Endothelial cell of umbilical vein (primary cell): Measurements from ENCODE around the gene COX8A. TPM values are rescaled to one million over a fixed set of nuclear protein-coding genes. Genes with fewer than 3 reads are reported as not detected.

ENCODE experiments used
- BruUV-seq: library from RNA; stranded (reverse); fragments of 400-500 nt; replicated peaks from 2 replicates; lab custom pipeline; 2021; lab: Mats Ljungman, UMichigan
- CTCF ChIA-PET: fragments of 300-600, 350-600 bp; sonication (Branson Sonifier 250); formaldehyde crosslinking; loops from one replicate; lab custom pipeline; 2021; ENCODE audit warnings: antibody characterized with exemption, inconsistent platforms; lab: Charles Lee
- POLR2A ChIA-PET: fragments of 300-600, 350-600 bp; sonication (Branson Sonifier 250); formaldehyde crosslinking; loops from one replicate; lab custom pipeline; 2021; ENCODE audit warnings: antibody characterized with exemption, inconsistent platforms; lab: Charles Lee
- DNase-seq: peaks from one replicate; pipeline ENCODE4 v3.0.0-alpha.2; 2011; ENCODE audit warnings: low read depth, low spot score
- FAIRE-seq: peaks from 2 replicates; lab custom pipeline; 2011; peaks lifted over from hg19 to GRCh38; lab: Jason Lieb, UNC
- H2AFZ ChIP-seq: 2 replicates; pipeline ENCODE4 v1.6.0; 2012; ENCODE audit warnings: low read depth, low read length, control low read depth, inconsistent platforms
- H3K27ac ChIP-seq: 2 replicates; pipeline ENCODE4 v1.5.1; 2011; ENCODE audit warnings: low read depth, mild to moderate bottlenecking, control low read depth, low read length, moderate library complexity; ENCODE audit not compliant: insufficient read depth
- H3K27me3 ChIP-seq, 2 experiments: 2 replicates each; pipeline versions ENCODE4 v1.6.0 to v1.6.1; 2011; ENCODE audit warnings: low read length in 2 of 2, mixed read lengths in 1 of 2; ENCODE audit not compliant: control insufficient read depth in 2 of 2, insufficient read depth in 2 of 2
- H3K36me3 ChIP-seq, 2 experiments: 2 replicates in 1 of 2; 3 replicates in 1 of 2; pipeline ENCODE4 v1.5.1; 2011; ENCODE audit warnings: low read length in 2 of 2, mild to moderate bottlenecking in 1 of 2, moderate library complexity in 1 of 2; ENCODE audit not compliant: control insufficient read depth in 2 of 2, insufficient read depth in 2 of 2; ENCODE audit errors: extremely low read depth in 1 of 2
- H3K4me1 ChIP-seq: 3 replicates; pipeline ENCODE4 v1.5.1; 2011; ENCODE audit warnings: mild to moderate bottlenecking, low read length; ENCODE audit not compliant: control insufficient read depth, insufficient read depth; ENCODE audit errors: extremely low read depth
- H3K4me2 ChIP-seq: 2 replicates; pipeline ENCODE4 v1.6.1; 2011; ENCODE audit warnings: low read length, control low read depth, mixed read lengths; ENCODE audit not compliant: insufficient read depth
- H3K4me3 ChIP-seq, 3 experiments: fragments of 200-600 bp in 1 of 3; sonication (generic), shearing (Covaris generic) in 1 of 3; replicated peaks in 1 of 3; 2 replicates each; pipeline ENCODE4 v1.5.1; 2011 to 2016; ENCODE audit warnings: control low read depth in 3 of 3, low read length in 3 of 3, mild to moderate bottlenecking in 2 of 3, inconsistent platforms in 1 of 3, low read depth in 1 of 3, moderate library complexity in 1 of 3; ENCODE audit not compliant: insufficient read depth in 1 of 3
- H3K79me2 ChIP-seq: 2 replicates; pipeline ENCODE4 v1.6.0; 2012; ENCODE audit warnings: low read length, inconsistent platforms; ENCODE audit not compliant: control insufficient read depth, insufficient read depth
- H3K9ac ChIP-seq: replicated peaks from 2 replicates; pipeline ENCODE3; 2011; ENCODE audit warnings: low read length, control low read depth; ENCODE audit not compliant: insufficient read depth; ENCODE audit errors: extremely low read depth
- H3K9me1 ChIP-seq: replicated peaks from 3 replicates; pipeline ENCODE4 v1.6.0; 2011; ENCODE audit warnings: mild to moderate bottlenecking, low read length; ENCODE audit not compliant: control insufficient read depth, insufficient read depth; ENCODE audit errors: extremely low read depth
- H3K9me3 ChIP-seq: replicated peaks from 2 replicates; pipeline ENCODE4 v1.5.1; 2012; ENCODE audit warnings: low read length, inconsistent platforms; ENCODE audit not compliant: control insufficient read depth, insufficient read depth
- H4K20me1 ChIP-seq: replicated peaks from 2 replicates; pipeline ENCODE3; 2011; ENCODE audit warnings: mild to moderate bottlenecking, low read length; ENCODE audit not compliant: control insufficient read depth, insufficient read depth; ENCODE audit errors: extremely low read depth
- EZH2 ChIP-seq: IDR thresholded peaks from 2 replicates; pipeline ENCODE4 v1.6.1; 2012; ENCODE audit warnings: borderline replicate concordance, low read depth, mild to moderate bottlenecking, moderate library complexity, low read length, inconsistent platforms; ENCODE audit not compliant: severe bottlenecking
- FOS ChIP-seq: IDR thresholded peaks from 2 replicates; pipeline ENCODE4 v1.6.1; 2011; ENCODE audit warnings: mild to moderate bottlenecking, low read length, moderate library complexity, borderline replicate concordance; ENCODE audit not compliant: insufficient read depth
- GATA2 ChIP-seq: IDR thresholded peaks from 2 replicates; pipeline ENCODE4 v1.7.0; 2011; ENCODE audit warnings: low read depth, mild to moderate bottlenecking, moderate library complexity, mixed read lengths, low read length; ENCODE audit not compliant: insufficient read length, insufficient read depth
- JUN ChIP-seq: IDR thresholded peaks from 2 replicates; pipeline ENCODE4 v1.6.1; 2011; ENCODE audit warnings: borderline replicate concordance, low read depth; ENCODE audit not compliant: insufficient read length, insufficient read depth
- MYC ChIP-seq: IDR thresholded peaks from one replicate; pipeline ENCODE4 v1.6.1; 2011; ENCODE audit warnings: mild to moderate bottlenecking, low read depth, low read length
- POLR2A ChIP-seq: IDR thresholded peaks from 2 replicates; pipeline ENCODE4 v1.6.1; 2012; ENCODE audit warnings: low read depth, mild to moderate bottlenecking, control low read depth, low read length
- POLR2AphosphoS5 ChIP-seq: IDR thresholded peaks from 2 replicates; pipeline ENCODE4 v1.6.1; 2012; ENCODE audit warnings: low read depth, mild to moderate bottlenecking, control low read depth, low read length, moderate library complexity; ENCODE audit not compliant: insufficient read depth
- dilution Hi-C: fragments of 300-500 bp; cut with MboI; formaldehyde crosslinking; loops from one replicate; pipeline ENCODE4 v1.15.0; 2019; ENCODE audit warnings: low sequenced_read_pairs; ENCODE audit not compliant: extremely low pct_ligation_motif_present
- intact Hi-C: fragments of 100-400 bp; cut with micrococcal nuclease; formaldehyde crosslinking; loops from one replicate; pipeline ENCODE4 v1.10.0; 2022
- polyA plus RNA-seq, 4 experiments: library from polyadenylated mRNA; depleted of rRNA in 3 of 4; stranded (reverse) in 3 of 4; unstranded in 1 of 4; fragments of >200 nt; gene quantifications; 2 replicates each; pipeline versions ENCODE4 v1.2.1 to v1.2.3, GENCODE V29; 2011 to 2012; ENCODE audit warnings: missing spikeins in 1 of 4
- total RNA-seq: library from RNA; stranded (reverse); gene quantifications from 2 replicates; pipeline ENCODE4 v1.2.3, GENCODE V29; 2021
- TF ChIP-seq, protein P1 (sequence below): IDR thresholded peaks from 2 replicates; pipeline ENCODE4 v1.6.1; 2011; ENCODE audit not compliant: insufficient read depth, insufficient read length
- TF ChIP-seq, protein P2 (sequence below), 2 donors: IDR thresholded peaks; 1 replicate in 1 of 2; 2 replicates in 1 of 2; pipeline ENCODE4 v1.5.1; 2011; ENCODE audit warnings: low read length in 2 of 2, mild to moderate bottlenecking in 2 of 2, moderate library complexity in 2 of 2, control low read depth in 1 of 2, inconsistent platforms in 1 of 2, low read depth in 1 of 2; ENCODE audit not compliant: insufficient read depth in 1 of 2; ENCODE audit errors: extremely low read depth in 1 of 2

COX8A gene
- total and polyA plus RNA-seq, 2 donors (not counting 3 experiments of a cell fraction or from before 2014, with no cell fraction given) = 339 to 930 TPM

DNA sequence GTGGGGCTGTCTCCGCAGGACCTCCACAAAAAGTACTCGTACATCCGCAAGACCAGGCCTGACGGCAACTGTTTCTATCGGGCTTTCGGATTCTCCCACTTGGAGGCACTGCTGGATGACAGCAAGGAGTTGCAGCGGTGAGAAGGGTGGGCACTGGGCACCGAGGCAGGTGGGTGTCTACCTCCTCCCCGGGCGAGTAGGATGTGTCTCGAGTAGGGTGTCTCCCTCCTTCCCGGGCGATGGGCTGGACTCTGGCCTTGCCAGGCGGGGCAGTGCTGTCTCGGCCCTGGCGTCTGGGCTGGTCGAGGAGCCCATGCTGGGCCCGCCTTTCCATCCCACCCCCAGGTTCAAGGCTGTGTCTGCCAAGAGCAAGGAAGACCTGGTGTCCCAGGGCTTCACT lies 22.1 kb downstream of the COX8A start:
- TF ChIP-seq POLR2AphosphoS5 (no peak), GATA2 (no peak), MYC (no peak), JUN (no peak), EZH2 (no peak), FOS (no peak), POLR2A (no peak)
- TF ChIP-seq, protein P1, sequence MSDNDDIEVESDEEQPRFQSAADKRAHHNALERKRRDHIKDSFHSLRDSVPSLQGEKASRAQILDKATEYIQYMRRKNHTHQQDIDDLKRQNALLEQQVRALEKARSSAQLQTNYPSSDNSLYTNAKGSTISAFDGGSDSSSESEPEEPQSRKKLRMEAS = no peak
- H3K9me3 ChIP-seq = no peaks in the 10 kb centered on the region
- intact Hi-C loops (no loop called here), dilution Hi-C loops (no loop called here)
- H3K27me3 ChIP-seq = no peaks in the 10 kb centered on the region
- FAIRE-seq (no peak), DNase-seq (no peak)
- H3K9ac ChIP-seq = no peak overlapping the region
- no peak overlapping the region for H3K4me3 ChIP-seq
- H3K9me1 ChIP-seq = no peaks in the 10 kb centered on the region
- H4K20me1 ChIP-seq = no peaks in the 10 kb centered on the region
- no TSS peak for BruUV-seq
- no peak overlapping the region for H2AFZ ChIP-seq
- ChIA-PET POLR2A (no interaction called here), CTCF (no interaction called here)
- peaks cover 15% of the 10 kb centered on the region for H3K4me1 ChIP-seq
- H3K79me2 ChIP-seq = no peaks in the 10 kb centered on the region
- H3K4me2 ChIP-seq = no peak overlapping the region
- H3K36me3 ChIP-seq = peaks cover 0 to 28% of the 10 kb centered on the region in 2 experiments
- no peak overlapping the region for H3K27ac ChIP-seq

DNA sequence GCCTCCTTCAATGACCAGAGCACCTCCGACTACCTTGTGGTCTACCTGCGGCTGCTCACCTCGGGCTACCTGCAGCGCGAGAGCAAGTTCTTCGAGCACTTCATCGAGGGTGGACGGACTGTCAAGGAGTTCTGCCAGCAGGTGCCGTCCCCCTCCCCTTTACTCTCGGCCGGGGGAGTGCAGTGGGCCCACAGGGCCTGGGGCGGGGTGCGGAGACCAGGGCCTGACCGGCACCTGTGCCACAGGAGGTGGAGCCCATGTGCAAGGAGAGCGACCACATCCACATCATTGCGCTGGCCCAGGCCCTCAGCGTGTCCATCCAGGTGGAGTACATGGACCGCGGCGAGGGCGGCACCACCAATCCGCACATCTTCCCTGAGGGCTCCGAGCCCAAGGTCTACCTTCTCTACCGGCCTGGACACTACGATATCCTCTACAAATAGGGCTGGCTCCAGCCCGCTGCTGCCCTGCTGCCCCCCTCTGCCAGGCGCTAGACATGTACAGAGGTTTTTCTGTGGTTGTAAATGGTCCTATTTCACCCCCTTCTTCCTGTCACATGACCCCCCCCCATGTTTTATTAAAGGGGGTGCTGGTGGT lies 22.8 kb downstream of the COX8A start:
- Histone ChIP-seq H3K4me2 (no peak overlapping the region), H3K9me3 (no peaks in the 10 kb centered on the region), H3K4me3 (no peak overlapping the region), H3K36me3 (peaks cover 0 to 27% of the 10 kb centered on the region in 2 experiments), H2AFZ (no peak overlapping the region), H3K4me1 (peaks cover 22% of the 10 kb centered on the region), H4K20me1 (no peaks in the 10 kb centered on the region), H3K79me2 (no peaks in the 10 kb centered on the region), H3K9me1 (no peaks in the 10 kb centered on the region), H3K9ac (no peak overlapping the region), H3K27ac (no peak overlapping the region), H3K27me3 (no peaks in the 10 kb centered on the region)
- dilution Hi-C loops = no loop called here
- POLR2A ChIA-PET = interaction anchor here (0.5 kb wide), 1 partner anchor 180 kb away, joined by 7 read pairs; no protein-coding TSS in a partner anchor
- intact Hi-C loops = no loop called here
- BruUV-seq = TSS peak; percentile 56
- no peak for FAIRE-seq
- CTCF ChIA-PET = no interaction called here
- no peak for DNase-seq
- no peak for TF ChIP-seq GATA2
- TF ChIP-seq, protein P1 = no peak
- TF ChIP-seq MYC = no peak
- no peak for TF ChIP-seq JUN
- TF ChIP-seq POLR2A = no peak
- TF ChIP-seq, protein P2, sequence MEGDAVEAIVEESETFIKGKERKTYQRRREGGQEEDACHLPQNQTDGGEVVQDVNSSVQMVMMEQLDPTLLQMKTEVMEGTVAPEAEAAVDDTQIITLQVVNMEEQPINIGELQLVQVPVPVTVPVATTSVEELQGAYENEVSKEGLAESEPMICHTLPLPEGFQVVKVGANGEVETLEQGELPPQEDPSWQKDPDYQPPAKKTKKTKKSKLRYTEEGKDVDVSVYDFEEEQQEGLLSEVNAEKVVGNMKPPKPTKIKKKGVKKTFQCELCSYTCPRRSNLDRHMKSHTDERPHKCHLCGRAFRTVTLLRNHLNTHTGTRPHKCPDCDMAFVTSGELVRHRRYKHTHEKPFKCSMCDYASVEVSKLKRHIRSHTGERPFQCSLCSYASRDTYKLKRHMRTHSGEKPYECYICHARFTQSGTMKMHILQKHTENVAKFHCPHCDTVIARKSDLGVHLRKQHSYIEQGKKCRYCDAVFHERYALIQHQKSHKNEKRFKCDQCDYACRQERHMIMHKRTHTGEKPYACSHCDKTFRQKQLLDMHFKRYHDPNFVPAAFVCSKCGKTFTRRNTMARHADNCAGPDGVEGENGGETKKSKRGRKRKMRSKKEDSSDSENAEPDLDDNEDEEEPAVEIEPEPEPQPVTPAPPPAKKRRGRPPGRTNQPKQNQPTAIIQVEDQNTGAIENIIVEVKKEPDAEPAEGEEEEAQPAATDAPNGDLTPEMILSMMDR (IDR thresholded peaks at IDR 0.05; ENCODE audit: extremely low read depth in 1 of 2, insufficient read depth in 1 of 2, low read depth in 1 of 2, low read length in 2 of 2) = no peak
- TF ChIP-seq FOS = no peak
- no peak for TF ChIP-seq POLR2AphosphoS5
- no peak for TF ChIP-seq EZH2
